ENCODE results near the gene IRGC.

Gene IRGC

GRCh38 chr19:43766755-43767043, 50.8 kb downstream of the IRGC start:
- no peak for TF ChIP-seq CTCF (IDR thresholded peaks at IDR 0.05; ENCODE audit: extremely low read depth, insufficient read depth, missing control alignments)
- in situ Hi-C loops (cut with MboI; ENCODE audit: low pct_unique_long_range_greater_than_20kb, low sequenced_read_pairs, unreplicated experiment), result no loop called here
- DNase-seq (ENCODE audit: low spot score), result no peak

DNA sequence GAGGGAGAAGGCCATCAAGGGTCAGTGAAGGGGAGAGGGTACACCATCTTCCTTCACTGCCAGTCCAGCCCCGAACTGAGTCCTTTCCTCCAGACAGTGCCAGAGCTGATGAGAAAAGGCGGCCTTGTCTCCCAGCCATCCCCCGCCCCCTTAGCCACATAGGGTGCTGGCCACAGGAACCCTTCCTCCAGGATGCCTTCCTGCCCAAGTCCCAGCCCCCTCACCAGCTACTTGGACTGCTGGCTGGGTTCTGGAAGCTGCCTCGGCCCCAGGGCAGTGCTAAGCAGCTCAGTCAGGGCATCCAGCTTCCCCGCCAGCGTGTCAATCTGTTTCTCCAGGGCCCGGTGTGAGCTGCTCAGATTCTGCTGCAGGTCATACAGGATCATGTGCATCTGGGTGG, 51.4 kb downstream of the IRGC start:
- in situ Hi-C loops (cut with MboI; ENCODE audit: low pct_unique_long_range_greater_than_20kb, low sequenced_read_pairs, unreplicated experiment), result no loop called here
- TF ChIP-seq CTCF (IDR thresholded peaks at IDR 0.05; ENCODE audit: extremely low read depth, insufficient read depth, missing control alignments), result no peak
- no peak for DNase-seq (ENCODE audit: low spot score)

- no peak for TF ChIP-seq CTCF (IDR thresholded peaks at IDR 0.05; ENCODE audit: extremely low read depth, insufficient read depth, missing control alignments)
- no peak for DNase-seq (ENCODE audit: low spot score)
- in situ Hi-C loops (cut with MboI; ENCODE audit: low pct_unique_long_range_greater_than_20kb, low sequenced_read_pairs, unreplicated experiment), result no loop called here
Observed at GRCh38 chr19:43767818-43768217, 51.9 kb downstream of the IRGC start.

GRCh38 chr19:43768273-43769050, 52.6 kb downstream of the IRGC start:
- DNase-seq (ENCODE audit: low spot score), result no peak
- no peak for TF ChIP-seq CTCF (IDR thresholded peaks at IDR 0.05; ENCODE audit: extremely low read depth, insufficient read depth, missing control alignments)
- in situ Hi-C loops (cut with MboI; ENCODE audit: low pct_unique_long_range_greater_than_20kb, low sequenced_read_pairs, unreplicated experiment), result no loop called here

DNA sequence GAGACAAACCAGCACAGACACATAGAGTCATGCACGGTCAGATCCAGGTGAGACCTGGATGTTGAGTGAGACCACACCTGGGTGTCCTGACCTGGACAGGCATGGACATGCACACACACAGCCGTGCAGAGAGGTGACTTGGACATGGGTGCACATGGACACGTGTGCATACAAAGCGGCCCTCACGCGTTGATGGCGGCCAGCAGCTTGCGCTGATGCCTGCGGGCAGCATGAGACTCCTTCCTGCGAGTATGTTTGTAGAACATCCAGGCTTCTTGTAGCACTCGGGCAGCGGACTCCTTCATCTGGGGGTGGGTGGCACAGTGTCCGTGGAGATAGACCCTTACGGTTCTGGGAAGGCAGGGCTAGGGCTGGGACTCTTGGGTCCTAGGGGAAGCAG, 53.4 kb downstream of the IRGC start:
- in situ Hi-C loops (cut with MboI; ENCODE audit: low pct_unique_long_range_greater_than_20kb, low sequenced_read_pairs, unreplicated experiment), result no loop called here
- no peak for DNase-seq (ENCODE audit: low spot score)
- no peak for TF ChIP-seq CTCF (IDR thresholded peaks at IDR 0.05; ENCODE audit: extremely low read depth, insufficient read depth, missing control alignments)
